H9 (cell line): ENCODE measurements around the gene UBE2E1. TPM values are rescaled to one million over a fixed set of nuclear protein-coding genes. Genes with fewer than 3 reads are reported as not detected.
A peak's percentile ranks its signal among the peaks of the same experiment; 100 is the strongest.

Source experiments
- DNase-seq: peaks from one replicate; pipeline ENCODE4 v3.0.0-alpha.2; 2017
- H2AFZ ChIP-seq: one replicate; pipeline ENCODE4 v1.6.1; 2013; ENCODE audit warnings: mild to moderate bottlenecking, low read length, control low read depth, moderate library complexity
- H2AK5ac ChIP-seq: 2 replicates; pipeline ENCODE4 v1.6.1; 2013; ENCODE audit warnings: low read length, control low read depth, mixed read lengths; ENCODE audit not compliant: insufficient read length
- H2BK120ac ChIP-seq: one replicate; pipeline ENCODE4 v1.6.1; 2013; ENCODE audit warnings: low read depth, mild to moderate bottlenecking, low read length, control low read depth, inconsistent platforms; ENCODE audit not compliant: poor library complexity, severe bottlenecking
- H2BK12ac ChIP-seq: 2 replicates; pipeline ENCODE4 v1.6.1; 2013; ENCODE audit warnings: low read length, control low read depth, mixed read lengths, low read depth; ENCODE audit not compliant: insufficient read length
- H2BK15ac ChIP-seq: 2 replicates; pipeline ENCODE4 v1.6.1; 2013; ENCODE audit warnings: low read depth, low read length, control low read depth
- H2BK20ac ChIP-seq: one replicate; pipeline ENCODE4 v1.6.1; 2013; ENCODE audit warnings: low read depth, mild to moderate bottlenecking, low read length, control low read depth, inconsistent platforms; ENCODE audit not compliant: poor library complexity, severe bottlenecking
- H2BK5ac ChIP-seq: 2 replicates; pipeline ENCODE4 v1.6.1; 2013; ENCODE audit warnings: low read length, control low read depth, mixed read lengths; ENCODE audit not compliant: insufficient read length
- H3K14ac ChIP-seq: 2 replicates; pipeline ENCODE4 v1.6.1; 2013; ENCODE audit warnings: low read length, control low read depth; ENCODE audit not compliant: insufficient read depth
- H3K18ac ChIP-seq: 2 replicates; pipeline ENCODE4 v1.6.1; 2013; ENCODE audit warnings: low read depth, mild to moderate bottlenecking, mixed read lengths, low read length, control low read depth; ENCODE audit not compliant: insufficient read length
- H3K23ac ChIP-seq: 2 replicates; pipeline ENCODE4 v1.6.1; 2013; ENCODE audit warnings: low read length, control low read depth, mixed read lengths, low read depth; ENCODE audit not compliant: insufficient read length
- H3K23me2 ChIP-seq: 2 replicates; pipeline ENCODE4 v1.6.1; 2013; ENCODE audit warnings: low read depth, mild to moderate bottlenecking, mixed read lengths, low read length, control low read depth; ENCODE audit not compliant: insufficient read length, poor library complexity, severe bottlenecking
- H3K27ac ChIP-seq: 2 replicates; pipeline ENCODE4 v1.5.1; 2013; ENCODE audit warnings: low read length, control low read depth, mixed read lengths, low read depth; ENCODE audit not compliant: insufficient read length
- H3K27me3 ChIP-seq: 2 replicates; pipeline ENCODE4 v1.6.1; 2013; ENCODE audit warnings: low read length, control low read depth, inconsistent platforms; ENCODE audit not compliant: insufficient read depth
- H3K4ac ChIP-seq: 2 replicates; pipeline ENCODE4 v1.6.1; 2013; ENCODE audit warnings: low read depth, mild to moderate bottlenecking, control low read depth, inconsistent platforms, low read length, moderate library complexity
- H3K4me1 ChIP-seq: 2 replicates; pipeline ENCODE4 v1.6.1; 2013; ENCODE audit warnings: low read length, control low read depth, inconsistent platforms; ENCODE audit not compliant: insufficient read depth
- H3K4me2 ChIP-seq: 2 replicates; pipeline ENCODE4 v1.6.1; 2013; ENCODE audit warnings: low read length, control low read depth, mixed read lengths; ENCODE audit not compliant: insufficient read length, insufficient read depth
- H3K56ac ChIP-seq: 2 replicates; pipeline ENCODE4 v1.6.1; 2013; ENCODE audit warnings: low read depth, mild to moderate bottlenecking, mixed read lengths, low read length, control low read depth; ENCODE audit not compliant: insufficient read length
- H3K79me1 ChIP-seq: 2 replicates; pipeline ENCODE4 v1.6.1; 2013; ENCODE audit warnings: low read depth, mild to moderate bottlenecking, moderate library complexity, low read length, control low read depth, inconsistent platforms; ENCODE audit not compliant: insufficient read depth, poor library complexity, severe bottlenecking
- H3K79me2 ChIP-seq: 2 replicates; pipeline ENCODE4 v1.6.1; 2013; ENCODE audit warnings: low read length, control low read depth, inconsistent platforms; ENCODE audit not compliant: insufficient read depth
- H3K9ac ChIP-seq: 2 replicates; pipeline ENCODE4 v1.6.1; 2013; ENCODE audit warnings: low read length, control low read depth, mixed read lengths; ENCODE audit not compliant: insufficient read length; ENCODE audit errors: extremely low read depth
- H3K9me3 ChIP-seq: one replicate; pipeline ENCODE4 v1.6.1; 2013; ENCODE audit warnings: low read depth, low read length, inconsistent platforms; ENCODE audit not compliant: control insufficient read depth
- H3T11ph ChIP-seq: one replicate; pipeline ENCODE4 v1.6.1; 2013; ENCODE audit warnings: mild to moderate bottlenecking, low read length, control low read depth, inconsistent platforms
- H4K20me1 ChIP-seq: one replicate; pipeline ENCODE4 v1.6.1; 2013; ENCODE audit not compliant: control insufficient read depth, insufficient read length, insufficient read depth
- H4K5ac ChIP-seq: 2 replicates; pipeline ENCODE4 v1.6.1; 2013; ENCODE audit warnings: low read depth, mild to moderate bottlenecking, mixed read lengths, low read length, control low read depth; ENCODE audit not compliant: insufficient read length
- H4K8ac ChIP-seq: replicated peaks from 2 replicates; pipeline ENCODE4 v1.6.1; 2013; ENCODE audit warnings: low read length, control low read depth, mixed read lengths, low read depth; ENCODE audit not compliant: insufficient read length
- H4K91ac ChIP-seq: 2 replicates; pipeline ENCODE4 v1.6.1; 2013; ENCODE audit warnings: low read depth, mild to moderate bottlenecking, moderate library complexity, mixed read lengths, low read length, control low read depth; ENCODE audit not compliant: insufficient read length
- H3K27ac Mint-ChIP-seq, 3 experiments: 2 replicates in 2 of 3; 3 replicates in 1 of 3; pipeline ENCODE4 v1.8.0; 2020 to 2021; ENCODE audit warnings: mixed read lengths in 3 of 3, mild to moderate bottlenecking in 1 of 3, moderate library complexity in 1 of 3
- H3K27me3 Mint-ChIP-seq: 2 replicates; pipeline ENCODE4 v1.8.0; 2021; ENCODE audit warnings: low read depth, mild to moderate bottlenecking, moderate library complexity, mixed read lengths
- H3K36me3 Mint-ChIP-seq, 3 experiments: 2 replicates in 2 of 3; 3 replicates in 1 of 3; pipeline ENCODE4 v1.8.0; 2020 to 2021; ENCODE audit warnings: low read depth in 3 of 3, mixed read lengths in 3 of 3; ENCODE audit not compliant: insufficient read depth in 1 of 3
- H3K4me1 Mint-ChIP-seq, 2 experiments: 2 replicates each; pipeline ENCODE4 v1.8.0; 2020; ENCODE audit warnings: mixed read lengths in 2 of 2
- H3K4me3 Mint-ChIP-seq, 2 experiments: 2 replicates in 1 of 2; 3 replicates in 1 of 2; pipeline ENCODE4 v1.8.0; 2020 to 2021; ENCODE audit warnings: mild to moderate bottlenecking in 2 of 2, mixed read lengths in 2 of 2, moderate library complexity in 1 of 2
- H3K9me3 Mint-ChIP-seq, 2 experiments: 2 replicates in 1 of 2; 3 replicates in 1 of 2; pipeline ENCODE4 v1.8.0; 2020; ENCODE audit warnings: mild to moderate bottlenecking in 2 of 2, mixed read lengths in 2 of 2, moderate library complexity in 1 of 2
- CTCF ChIP-seq: fragments of 200-600 bp; sonication (generic); conservative IDR thresholded peaks from 3 replicates; pipeline ENCODE4 v1.8.0; 2021; ENCODE audit warnings: antibody characterized with exemption, mild to moderate bottlenecking
- WGBS: extraction: QIAGEN DNeasy Blood & Tissue Kit; methylation state at CpG from one replicate; pipeline ENCODE4 v1.1.7; 2013; ENCODE audit warnings: missing lambda C conversion rate, low lambda C conversion rate, mixed read lengths; ENCODE audit not compliant: insufficient read length; ENCODE audit errors: extremely low coverage; 5-methylcytosine and 5-hydroxymethylcytosine counted together
- total RNA-seq: library from RNA; stranded (reverse); gene quantifications from 2 replicates; pipeline ENCODE4 v1.2.1, GENCODE V29; 2021

The UBE2E1 gene
- total RNA-seq, 1 experiment from 2014 or later: 142 TPM

- Histone ChIP-seq H3K9ac (no peak overlapping the region), H2BK5ac (no peak overlapping the region), H3K79me1 (no peaks in the 10 kb centered on the region), H3K18ac (no peak overlapping the region), H3K4me2 (no peak overlapping the region), H2AFZ (peak overlapping the region; percentile 65), H3K23ac (no peak overlapping the region), H2AK5ac (no peak overlapping the region), H3K14ac (no peak overlapping the region), H3K27me3 (no peaks in the 10 kb centered on the region), H4K5ac (no peak overlapping the region), H3K4me1 (peaks cover 3% of the 10 kb centered on the region; the same call in 1 of the 2 replicates), H3K23me2 (no peaks in the 10 kb centered on the region), H2BK20ac (no peak overlapping the region), H3T11ph (no peak overlapping the region), H2BK15ac (no peak overlapping the region), H2BK120ac (no peak overlapping the region), H2BK12ac (no peak overlapping the region), H3K79me2 (no peaks in the 10 kb centered on the region), H3K56ac (no peak overlapping the region), H3K9me3 (no peaks in the 10 kb centered on the region), H4K8ac (no peak overlapping the region), H3K27ac (no peak overlapping the region), H3K4ac (no peak overlapping the region), H4K91ac (no peak overlapping the region), H4K20me1 (no peaks in the 10 kb centered on the region)
- no peak for TF ChIP-seq CTCF
- H3K36me3 Mint-ChIP-seq: no peaks in the 10 kb centered on the region
- no peak overlapping the region for H3K4me3 Mint-ChIP-seq
- no peak overlapping the region for H3K27ac Mint-ChIP-seq
- peaks cover 0 to 3% of the 10 kb centered on the region in 2 experiments; a peak in 2 of 5 replicates for H3K9me3 Mint-ChIP-seq
- no peaks in the 10 kb centered on the region; the same call in 1 of the 2 replicates for H3K27me3 Mint-ChIP-seq
- WGBS: no CpG with 5 or more reads among the region's 12 CpGs
- no peak for DNase-seq
- H3K4me1 Mint-ChIP-seq: peaks cover 48 to 54% of the 10 kb centered on the region in 2 experiments
Measured at GRCh38 chr3:23762759-23763477, 42.8 kb upstream of the UBE2E1 start.
